ENCODE measurements around the gene MAP4K5.

The MAP4K5 gene

DNA sequence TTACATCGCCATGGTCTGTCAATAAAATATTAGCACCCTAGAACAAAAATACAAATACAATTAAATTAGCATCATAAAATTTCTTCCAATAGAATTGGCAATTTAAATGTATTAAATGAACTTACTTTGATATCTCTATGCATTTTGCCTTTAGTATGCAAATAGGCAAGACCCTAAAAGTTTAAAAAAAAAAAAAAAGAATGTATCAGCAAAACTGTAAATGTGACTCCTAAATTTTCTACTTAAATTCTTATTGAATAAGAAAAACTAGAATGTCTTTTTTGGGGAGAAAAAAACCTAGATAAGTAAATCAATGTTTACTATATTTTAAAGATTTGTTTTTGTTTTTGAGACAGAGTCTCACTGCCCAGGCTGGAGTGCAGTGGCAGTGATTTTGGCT lies 56.2 kb downstream of the MAP4K5 start:
- no peak for DNase-seq (ENCODE audit: low read depth in 2 of 2)

GRCh38 chr14:50475460-50475859 lies 56.9 kb downstream of the MAP4K5 start:
- DNase-seq (ENCODE audit: low read depth in 2 of 2), result no peak

DNA sequence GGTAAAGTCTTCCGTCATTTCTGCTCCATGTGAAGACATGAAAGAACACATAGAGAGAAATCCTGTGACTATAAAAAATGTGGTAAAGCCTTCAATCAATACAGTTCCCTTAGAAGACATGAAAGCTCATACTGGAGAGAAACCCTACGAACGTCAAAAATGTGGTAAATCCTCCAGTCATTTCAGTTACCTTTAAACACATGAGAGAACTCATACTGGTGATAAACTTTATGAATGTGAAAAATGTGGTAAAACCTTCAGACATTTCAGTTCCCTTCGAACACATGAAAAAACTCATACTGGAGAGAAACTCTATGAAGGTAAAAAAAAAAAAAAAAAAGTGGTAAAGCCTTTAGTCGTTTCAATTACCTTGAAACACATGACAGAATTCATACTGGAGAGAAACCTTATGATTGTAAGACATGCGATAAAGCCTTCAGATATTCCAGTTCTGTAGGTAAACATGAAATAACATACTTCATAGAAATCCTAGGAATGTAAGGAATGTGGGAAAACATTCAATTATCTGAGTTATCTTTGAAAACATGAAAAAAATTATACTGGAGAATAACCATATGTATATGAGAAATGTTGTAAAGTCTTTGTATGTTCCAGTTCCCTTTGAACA lies 60.4 kb downstream of the MAP4K5 start:
- no peak for DNase-seq (ENCODE audit: low read depth in 2 of 2)

GRCh38 chr14:50469982-50470381 lies 62.4 kb downstream of the MAP4K5 start:
- no peak for DNase-seq (ENCODE audit: low read depth in 2 of 2)

DNA sequence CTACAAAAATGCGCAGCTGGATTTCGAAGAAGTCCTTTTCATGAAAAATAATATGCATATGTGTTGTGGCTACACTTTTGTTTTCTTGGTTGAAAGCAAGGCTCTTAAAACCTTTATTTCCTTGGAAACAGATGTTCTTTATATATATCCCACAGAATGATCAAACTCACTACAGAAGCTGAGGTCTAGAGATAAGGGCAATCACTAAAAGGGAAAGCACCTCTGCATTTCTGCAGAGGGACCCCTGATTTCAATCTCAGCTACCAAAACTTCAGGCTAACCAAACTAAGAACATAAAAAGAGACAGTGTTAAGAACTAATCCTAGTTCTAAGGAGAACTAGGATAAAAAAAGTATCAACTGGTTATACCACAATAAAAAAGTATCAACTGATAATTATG lies 70.3 kb downstream of the MAP4K5 start:
- DNase-seq (ENCODE audit: low read depth in 2 of 2), result no peak

DNA sequence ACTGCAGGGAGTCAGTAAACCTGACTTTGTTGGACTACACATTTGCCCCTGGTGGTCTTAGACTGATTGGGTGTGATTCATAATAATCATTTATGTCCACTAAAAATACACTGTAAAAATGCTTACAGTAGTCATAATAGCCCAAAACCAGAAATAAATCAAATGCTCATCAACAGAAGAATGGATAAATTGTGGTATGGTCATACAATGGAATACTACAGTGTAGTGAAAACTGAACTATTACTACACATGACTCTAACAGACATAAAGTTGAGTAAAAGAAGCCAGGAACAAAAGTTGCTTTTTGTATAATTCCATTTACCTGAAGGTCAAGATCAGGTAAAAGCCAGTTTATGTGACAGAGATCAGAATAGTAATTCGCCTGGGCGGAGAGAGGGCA lies 78.5 kb downstream of the MAP4K5 start:
- no peak for DNase-seq (ENCODE audit: low read depth in 2 of 2)

GRCh38 chr14:50452979-50453705 lies 79.2 kb downstream of the MAP4K5 start:
- no peak for DNase-seq (ENCODE audit: low read depth in 2 of 2)

DNA sequence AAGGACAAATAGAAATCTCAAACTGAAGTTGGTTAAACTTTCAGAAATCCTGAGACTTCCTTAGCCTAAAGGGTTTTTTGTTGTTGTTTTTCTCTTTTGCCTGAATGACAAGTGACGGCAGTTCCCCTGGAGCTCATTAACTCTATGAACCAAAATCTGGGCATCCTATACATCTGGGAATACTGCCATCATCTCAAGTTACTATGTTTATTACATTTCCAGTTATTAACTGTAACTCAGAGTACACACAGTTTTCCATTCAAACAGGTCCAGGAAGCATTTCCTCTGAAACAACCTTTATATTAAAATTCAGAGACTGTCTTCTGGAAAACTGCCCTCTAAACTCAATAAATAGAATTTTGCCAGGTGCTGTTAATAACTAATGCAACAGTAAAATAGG lies 80.1 kb downstream of the MAP4K5 start:
- DNase-seq (ENCODE audit: low read depth in 2 of 2), result no peak

DNA sequence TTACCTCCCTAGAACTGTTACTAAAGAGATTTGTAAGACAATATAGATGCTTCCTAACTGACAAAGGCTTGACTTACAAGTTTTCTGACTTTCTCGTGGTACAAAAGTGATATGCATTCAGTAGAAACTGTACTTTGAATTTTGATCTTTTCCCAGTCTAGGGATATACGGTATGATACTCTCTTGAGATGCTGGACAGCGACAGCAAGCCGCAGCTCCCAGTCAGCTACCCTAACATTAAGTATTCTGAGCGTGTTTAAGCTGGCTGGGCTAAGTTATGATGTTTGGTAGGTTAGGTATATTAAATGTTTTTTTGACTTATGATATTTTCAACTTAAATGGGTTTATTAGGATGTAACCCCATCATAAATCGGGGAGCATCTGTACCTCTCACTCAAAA lies 80.5 kb downstream of the MAP4K5 start:
- no peak for DNase-seq (ENCODE audit: low read depth in 2 of 2)

- DNase-seq (ENCODE audit: low read depth in 2 of 2), result no peak
Observed at GRCh38 chr14:50447461-50447860, 84.9 kb downstream of the MAP4K5 start.

- no peak for DNase-seq (ENCODE audit: low read depth in 2 of 2)
Observed at GRCh38 chr14:50434528-50434927, 97.8 kb downstream of the MAP4K5 start.

DNA sequence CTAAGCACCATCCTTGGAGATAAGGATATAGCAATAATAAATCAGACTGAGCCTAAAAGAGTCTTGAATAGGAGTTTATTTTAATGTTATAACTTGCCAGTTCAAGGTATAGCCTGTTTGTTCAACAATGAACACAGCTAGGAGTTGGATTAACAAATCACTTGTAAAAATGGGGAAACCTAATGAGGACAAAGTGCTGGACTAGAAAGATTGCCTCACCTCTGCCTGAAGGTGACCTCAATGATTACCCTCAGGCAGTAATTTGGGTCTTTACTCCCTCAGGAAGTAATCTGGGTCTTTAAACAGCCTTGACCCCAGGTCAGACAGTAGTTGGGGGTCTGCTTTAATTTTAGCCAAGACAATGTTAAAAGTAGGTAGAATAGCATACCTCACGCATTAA lies 100.2 kb downstream of the MAP4K5 start:
- no peak for DNase-seq (ENCODE audit: low read depth in 2 of 2)

DNA sequence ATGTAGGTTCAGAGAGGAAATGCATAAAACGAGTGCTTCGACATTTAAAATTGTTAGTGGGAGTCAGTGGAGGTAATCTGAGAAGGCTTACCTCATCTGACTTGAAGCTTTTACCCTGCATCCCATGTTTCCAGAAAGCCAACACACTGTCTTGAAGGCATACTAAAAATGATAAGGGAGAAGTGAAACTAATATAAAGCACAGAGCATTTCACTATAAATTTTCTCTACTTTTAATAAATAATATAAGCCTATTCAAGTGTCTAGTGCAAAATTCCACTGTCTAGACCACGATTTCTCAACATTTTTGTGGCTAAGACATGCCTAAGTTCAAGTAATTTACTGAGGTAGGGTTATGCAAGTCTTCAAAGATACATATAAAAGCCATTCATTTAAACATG lies 106.6 kb downstream of the MAP4K5 start:
- DNase-seq (ENCODE audit: low read depth in 2 of 2), result no peak

DNA sequence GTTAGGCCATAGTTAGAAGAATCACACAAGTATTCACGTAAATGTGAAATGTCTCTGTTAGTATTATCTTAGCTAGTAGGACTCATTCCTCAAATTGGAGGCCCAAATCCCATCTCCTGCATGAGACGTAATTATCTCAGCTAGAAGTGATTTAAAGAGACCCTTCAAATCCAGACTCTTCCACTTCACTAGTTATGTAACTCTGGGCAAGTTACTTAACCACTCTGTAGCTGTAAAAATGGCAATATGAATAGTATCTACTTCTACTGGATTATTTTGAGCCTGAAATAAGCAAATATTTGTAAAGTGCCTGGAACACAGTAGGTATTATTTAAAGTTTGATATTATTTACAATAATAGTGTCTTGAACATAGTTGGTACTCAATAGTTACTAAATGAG lies 107.3 kb downstream of the MAP4K5 start:
- no peak for DNase-seq (ENCODE audit: low read depth in 2 of 2)

DNA sequence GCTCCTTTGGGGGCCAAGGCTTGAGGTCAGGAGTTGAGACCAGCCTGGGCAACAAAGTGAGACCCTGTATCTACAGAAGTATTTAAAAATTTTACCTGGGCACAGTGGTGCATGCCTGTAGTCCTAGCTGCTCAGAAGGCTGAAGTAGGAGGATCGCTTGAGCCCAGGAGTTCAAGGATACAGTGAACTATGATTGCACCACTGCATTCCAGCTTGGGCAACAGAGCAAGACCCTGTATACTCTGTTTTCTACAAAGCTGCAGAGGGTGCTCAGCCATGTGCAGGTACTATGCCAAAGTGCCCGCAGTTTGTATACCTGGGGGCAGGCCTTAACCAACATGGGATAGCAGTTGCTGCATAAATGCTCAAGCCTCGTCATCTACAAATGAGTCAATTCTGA lies 108.8 kb downstream of the MAP4K5 start:
- DNase-seq (ENCODE audit: low read depth in 2 of 2), result no peak

DNA sequence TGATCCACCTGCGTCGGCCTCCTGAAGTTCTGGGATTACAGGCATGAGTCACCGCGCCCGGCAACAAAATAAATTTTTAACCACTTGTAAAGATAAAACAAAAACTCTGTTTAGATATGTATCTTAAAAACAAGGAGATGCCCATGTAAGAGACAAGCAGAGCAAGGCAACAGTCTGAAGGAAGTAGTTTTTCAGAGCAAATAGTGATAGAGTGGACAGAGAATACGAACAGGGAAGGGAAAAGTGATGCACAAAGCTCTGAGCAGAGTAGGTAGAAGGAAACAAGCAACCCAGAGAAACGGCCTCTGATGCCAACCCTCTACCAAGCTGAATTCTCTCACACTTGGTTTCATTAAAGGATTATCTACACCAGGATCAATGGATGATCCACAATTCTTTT lies 110.9 kb downstream of the MAP4K5 start:
- DNase-seq (ENCODE audit: low read depth in 2 of 2), result no peak

GRCh38 chr14:50417853-50418252 lies 114.5 kb downstream of the MAP4K5 start:
- DNase-seq (ENCODE audit: low read depth in 2 of 2), result no peak

GRCh38 chr14:50410921-50411320 lies 121.4 kb downstream of the MAP4K5 start:
- no peak for DNase-seq (ENCODE audit: low read depth in 2 of 2)

DNA sequence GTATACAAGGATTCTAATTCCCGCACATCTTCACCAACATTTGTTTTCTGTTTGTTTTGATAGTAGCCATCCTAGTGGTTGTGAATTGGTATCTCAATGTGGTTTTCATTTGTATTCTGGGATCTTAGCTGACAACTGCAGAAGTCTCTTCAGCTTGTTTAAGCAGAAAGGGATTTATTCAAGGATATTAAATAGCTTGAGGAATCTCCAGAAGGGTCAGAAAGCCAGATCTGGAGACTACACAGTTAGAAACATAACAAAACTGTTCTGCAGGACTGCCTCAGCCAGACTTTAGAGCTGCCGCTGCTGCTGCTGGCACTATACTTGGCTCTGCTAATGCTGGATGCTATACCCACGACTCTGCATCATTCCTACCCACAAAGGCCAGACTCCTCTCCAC lies 122.3 kb downstream of the MAP4K5 start:
- no peak for DNase-seq (ENCODE audit: low read depth in 2 of 2)

DNA sequence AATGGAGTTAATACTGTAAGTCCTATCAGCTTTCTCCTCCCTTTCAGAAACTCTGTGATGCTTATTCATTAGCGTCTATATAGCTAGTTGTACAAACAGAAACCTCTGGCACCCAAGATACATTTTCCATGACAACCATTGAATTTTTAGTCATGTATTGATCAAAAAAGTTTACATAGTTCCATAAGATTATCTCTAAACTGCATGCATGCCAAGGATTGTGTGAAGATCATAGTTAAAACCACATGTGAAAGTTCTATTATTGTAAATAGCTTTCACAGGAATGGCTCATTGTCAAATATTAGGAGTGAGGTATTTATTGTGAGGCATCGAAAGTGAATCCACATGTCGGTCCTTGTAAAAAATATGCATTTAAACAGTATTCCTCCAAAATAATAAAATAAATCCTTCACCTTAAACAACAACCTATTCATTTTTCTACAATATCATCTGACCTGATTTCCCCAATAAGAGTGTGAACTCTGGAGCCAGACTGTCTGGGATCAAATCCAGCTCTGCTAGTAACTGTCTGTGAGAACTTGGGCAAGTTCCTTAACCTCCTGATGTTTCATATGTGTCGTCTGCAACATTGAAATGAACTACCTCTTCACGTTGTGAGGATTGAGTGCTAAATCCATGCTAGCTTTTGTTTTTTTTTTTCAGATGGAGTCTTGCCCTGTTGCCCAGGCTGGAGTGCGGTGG lies 125.1 kb downstream of the MAP4K5 start:
- no peak for DNase-seq (ENCODE audit: low read depth in 2 of 2)

GRCh38 chr14:50403419-50403818 lies 128.9 kb downstream of the MAP4K5 start:
- no peak for DNase-seq (ENCODE audit: low read depth in 2 of 2)

DNA sequence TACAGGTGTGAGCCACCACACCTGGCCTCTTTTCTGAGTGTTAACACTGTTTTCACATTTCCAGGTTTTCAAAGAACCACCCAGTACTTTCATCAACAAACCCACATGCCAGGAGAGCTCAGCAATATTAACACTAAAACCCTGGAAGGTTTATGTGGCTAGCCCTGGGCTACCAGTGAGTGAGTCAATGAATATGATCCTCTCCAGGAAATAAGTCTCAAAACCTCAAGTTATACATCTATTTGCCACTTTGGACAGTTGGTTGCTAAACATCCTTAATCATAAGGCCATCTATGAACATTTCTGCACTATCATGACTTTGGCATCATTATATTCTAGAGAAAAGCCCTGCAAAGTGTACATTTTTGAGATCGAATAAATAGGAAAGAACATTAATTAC lies 129.4 kb downstream of the MAP4K5 start:
- no peak for DNase-seq (ENCODE audit: low read depth in 2 of 2)

DNA sequence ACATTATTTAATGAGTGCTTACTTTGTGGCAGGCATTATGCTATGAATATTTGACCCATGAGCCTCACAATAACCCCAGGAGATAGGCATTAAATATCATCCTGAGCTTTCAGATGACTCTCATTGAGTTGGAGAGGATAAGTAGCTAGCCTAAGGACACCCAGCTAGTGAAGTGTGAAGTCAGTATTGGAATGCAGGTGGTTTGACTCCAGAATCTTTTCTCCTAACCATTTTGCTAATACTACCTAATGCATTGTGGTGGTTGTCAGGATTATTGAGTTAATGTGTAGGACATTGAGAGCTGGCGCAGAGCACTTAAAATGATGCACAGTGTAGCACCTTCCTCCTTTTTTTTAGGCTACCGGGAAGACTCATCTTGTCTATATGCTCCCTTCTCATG lies 131.9 kb downstream of the MAP4K5 start:
- no peak for DNase-seq (ENCODE audit: low read depth in 2 of 2)
